ENCODE results near the gene ZNF555.

GRCh38 chr19:2798158-2798685, 43.1 kb upstream of the ZNF555 start:
- TF ChIP-seq, protein P1, sequence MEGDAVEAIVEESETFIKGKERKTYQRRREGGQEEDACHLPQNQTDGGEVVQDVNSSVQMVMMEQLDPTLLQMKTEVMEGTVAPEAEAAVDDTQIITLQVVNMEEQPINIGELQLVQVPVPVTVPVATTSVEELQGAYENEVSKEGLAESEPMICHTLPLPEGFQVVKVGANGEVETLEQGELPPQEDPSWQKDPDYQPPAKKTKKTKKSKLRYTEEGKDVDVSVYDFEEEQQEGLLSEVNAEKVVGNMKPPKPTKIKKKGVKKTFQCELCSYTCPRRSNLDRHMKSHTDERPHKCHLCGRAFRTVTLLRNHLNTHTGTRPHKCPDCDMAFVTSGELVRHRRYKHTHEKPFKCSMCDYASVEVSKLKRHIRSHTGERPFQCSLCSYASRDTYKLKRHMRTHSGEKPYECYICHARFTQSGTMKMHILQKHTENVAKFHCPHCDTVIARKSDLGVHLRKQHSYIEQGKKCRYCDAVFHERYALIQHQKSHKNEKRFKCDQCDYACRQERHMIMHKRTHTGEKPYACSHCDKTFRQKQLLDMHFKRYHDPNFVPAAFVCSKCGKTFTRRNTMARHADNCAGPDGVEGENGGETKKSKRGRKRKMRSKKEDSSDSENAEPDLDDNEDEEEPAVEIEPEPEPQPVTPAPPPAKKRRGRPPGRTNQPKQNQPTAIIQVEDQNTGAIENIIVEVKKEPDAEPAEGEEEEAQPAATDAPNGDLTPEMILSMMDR (IDR thresholded peaks at IDR 0.05): no peak
- TF ChIP-seq POLR2A (IDR thresholded peaks at IDR 0.05) (no peak), POLR2AphosphoS5 (IDR thresholded peaks at IDR 0.05) (no peak)

All from transverse colon (tissue), 4 donors.